ENCODE data around the gene KIRREL3.

The KIRREL3 gene

GRCh38 chr11:126479178-126479930 is 521.2 kb downstream of the KIRREL3 start:
- DNase-seq = no peak

GRCh38 chr11:126478466-126478865 is 522.1 kb downstream of the KIRREL3 start:
- no peak for DNase-seq

DNA sequence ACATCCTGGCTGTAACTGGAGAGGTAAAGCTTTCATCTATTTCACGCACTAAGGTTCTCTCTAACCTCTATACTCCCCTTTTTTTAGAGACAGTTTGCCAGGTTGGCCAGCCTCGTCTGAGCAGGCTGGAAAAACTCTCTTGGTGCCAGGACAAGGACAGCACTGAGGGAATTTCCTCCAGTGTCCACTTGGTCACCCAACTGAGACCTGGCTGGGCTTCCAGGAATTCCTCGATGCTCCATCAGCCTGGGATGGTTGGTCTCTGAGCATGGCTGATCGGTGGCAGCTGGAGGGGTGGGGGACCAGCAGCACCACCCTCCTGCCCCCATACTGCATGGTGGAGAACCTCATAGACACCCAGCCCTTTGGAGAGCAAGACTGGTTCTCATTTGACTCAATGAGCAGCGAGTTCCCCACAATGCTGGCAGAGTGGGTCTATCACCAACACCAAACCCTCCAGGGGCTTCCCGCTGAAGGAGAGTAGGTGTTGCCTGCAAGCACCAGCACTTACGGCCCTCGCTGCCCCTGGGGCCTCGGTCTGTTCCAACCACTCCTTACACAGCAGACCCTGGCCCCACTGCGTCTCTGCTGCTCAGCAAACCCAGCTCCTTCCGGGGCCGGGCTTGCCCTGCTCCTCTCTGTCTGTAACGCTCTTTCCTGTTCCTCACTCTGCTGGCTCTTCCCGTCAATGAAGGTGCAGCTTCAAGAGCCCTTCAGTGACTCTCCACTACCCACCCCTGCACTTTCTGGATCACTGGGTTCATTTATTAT is 522.9 kb downstream of the KIRREL3 start:
- no peak for DNase-seq

DNA sequence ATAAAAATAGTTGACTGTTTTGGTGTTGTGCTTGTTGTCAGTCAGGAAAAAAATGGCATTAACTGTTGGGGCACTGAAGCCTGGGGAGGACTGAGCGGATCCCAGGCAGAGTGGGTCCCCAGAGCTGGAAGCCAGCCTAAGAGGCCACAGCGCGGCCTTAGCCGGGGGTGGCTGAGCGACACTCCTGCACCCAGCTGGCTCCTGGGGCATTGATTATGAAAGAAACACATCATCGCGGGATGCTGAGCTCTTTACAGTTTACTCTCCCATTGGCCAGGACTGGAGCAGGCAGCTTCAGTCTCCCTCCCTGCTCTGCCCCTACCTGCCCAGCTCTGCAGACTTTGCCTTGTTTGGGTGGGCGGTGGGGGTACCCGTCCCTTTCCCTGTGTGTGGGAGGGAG is 523.6 kb downstream of the KIRREL3 start:
- DNase-seq = no peak

DNA sequence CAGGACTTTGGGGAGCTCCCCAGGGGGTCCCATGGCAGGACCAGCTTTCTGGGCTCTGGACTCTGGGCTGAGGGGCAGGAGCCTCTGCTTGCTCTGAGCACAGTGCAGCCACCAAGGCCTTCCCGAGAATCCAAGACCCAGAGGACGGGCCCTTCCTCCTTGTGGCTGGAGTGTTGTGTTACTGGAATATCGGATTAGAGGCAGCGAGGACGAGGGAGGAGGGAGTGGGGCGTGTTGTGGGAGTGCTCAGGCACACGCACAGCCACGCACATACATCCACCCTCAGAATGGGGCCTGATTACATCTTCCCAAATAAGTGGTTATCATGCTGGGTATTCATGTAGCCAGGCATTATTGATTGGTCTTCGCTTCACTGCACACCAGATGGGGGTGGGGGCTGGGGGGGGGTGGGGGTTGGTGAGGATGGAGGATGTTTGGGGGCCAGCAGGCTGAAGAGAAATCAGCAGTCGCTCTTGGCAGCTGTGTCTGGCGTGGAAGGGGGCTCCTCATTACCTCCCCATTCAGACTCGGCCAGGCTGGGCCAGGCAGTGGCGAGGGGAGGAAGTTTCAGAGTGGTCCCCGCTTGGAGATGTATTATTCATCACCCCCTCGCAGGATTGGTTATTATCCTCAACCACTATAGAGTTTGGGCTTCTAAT is 524.2 kb downstream of the KIRREL3 start:
- DNase-seq = no peak

DNA sequence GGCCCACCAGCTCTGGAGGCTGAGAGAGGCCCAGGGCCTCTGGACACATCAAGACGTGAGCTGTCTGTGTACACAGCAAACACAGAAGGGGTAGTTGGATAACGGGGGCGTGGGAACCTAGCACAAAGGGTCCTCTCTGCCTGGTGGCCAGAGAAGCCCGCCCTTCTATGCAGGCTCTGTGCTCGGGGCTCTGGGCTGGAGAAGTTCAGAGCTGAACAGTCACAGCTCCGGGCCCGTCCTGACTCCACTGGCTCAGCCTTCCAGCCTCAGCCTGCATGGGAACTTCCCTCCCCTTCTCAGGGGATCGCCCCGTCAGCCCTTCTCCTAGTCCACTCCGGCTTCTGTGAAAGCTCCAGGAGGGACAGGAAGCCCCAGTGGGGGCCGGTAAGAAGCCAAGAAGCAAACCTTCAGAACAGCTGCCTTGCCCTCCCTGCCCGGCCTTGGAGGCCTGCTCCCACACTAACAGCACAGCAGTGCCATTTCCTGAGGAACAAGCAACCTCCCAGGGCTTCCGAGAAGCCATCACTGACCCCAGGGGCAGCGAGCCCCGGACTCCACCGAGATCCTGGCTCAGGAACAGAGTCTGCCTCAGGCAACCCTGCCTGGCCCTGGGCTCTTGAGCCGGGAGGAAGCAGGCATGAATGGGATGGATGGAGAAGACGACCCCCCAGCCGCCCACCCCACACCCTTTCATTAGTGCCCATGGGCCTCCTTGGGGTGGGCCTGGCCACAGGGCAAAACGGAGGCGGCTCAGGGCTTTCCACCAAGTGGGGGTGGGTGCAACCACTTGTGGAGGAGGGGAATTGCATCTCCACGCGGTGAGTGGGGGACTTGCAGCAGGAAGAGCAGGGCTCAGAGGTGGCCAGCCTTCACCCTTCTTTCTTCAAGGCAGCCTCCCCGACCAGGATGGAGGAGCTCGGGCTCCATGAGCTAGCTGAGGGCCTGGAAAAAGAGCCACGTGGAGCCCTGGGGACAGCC is 525.3 kb downstream of the KIRREL3 start:
- DNase-seq = no peak

DNA sequence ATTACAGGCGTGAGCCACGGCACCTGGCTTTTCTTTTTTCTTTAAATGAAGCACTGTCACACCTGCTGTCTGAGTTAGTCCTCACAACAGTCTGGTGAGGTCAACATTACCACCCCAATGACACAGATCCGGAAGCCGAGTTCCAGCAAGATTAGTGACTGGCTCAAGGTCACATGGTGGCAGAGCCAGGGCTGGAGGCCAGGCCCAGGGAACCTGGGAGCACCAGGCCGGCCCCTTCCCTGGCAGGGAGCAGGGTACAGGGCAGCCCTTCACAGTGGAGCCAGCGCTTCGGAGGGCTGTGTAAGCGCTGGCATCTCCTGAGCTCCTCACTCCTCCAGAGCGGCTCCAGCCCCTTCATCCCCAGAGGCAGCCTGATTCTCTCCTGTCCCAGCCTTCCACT is 526.4 kb downstream of the KIRREL3 start:
- no peak for DNase-seq

- no peak for DNase-seq
These were observed 527.3 kb downstream of the KIRREL3 start for GRCh38 chr11:126473269-126473668.

DNA sequence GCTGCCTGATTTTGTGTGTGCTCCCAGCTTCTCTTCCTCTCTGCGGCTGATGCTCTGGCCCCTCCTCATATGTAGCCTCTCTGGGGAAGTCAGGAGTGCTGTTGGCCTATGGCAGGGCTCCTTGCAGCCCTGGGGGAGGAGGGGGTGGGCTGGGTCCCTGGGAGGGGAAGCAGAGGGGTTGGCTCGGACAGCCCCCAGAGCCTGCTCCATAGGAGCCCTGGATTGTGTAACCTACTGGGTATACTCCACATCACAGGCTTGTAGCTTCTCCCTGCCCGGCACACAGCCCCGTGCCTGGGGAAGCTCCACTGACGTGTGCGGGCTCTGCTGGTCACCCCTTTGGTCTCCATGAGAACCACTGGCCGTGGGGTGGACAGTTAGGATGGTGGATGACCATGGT is 531.3 kb downstream of the KIRREL3 start:
- DNase-seq = no peak

DNA sequence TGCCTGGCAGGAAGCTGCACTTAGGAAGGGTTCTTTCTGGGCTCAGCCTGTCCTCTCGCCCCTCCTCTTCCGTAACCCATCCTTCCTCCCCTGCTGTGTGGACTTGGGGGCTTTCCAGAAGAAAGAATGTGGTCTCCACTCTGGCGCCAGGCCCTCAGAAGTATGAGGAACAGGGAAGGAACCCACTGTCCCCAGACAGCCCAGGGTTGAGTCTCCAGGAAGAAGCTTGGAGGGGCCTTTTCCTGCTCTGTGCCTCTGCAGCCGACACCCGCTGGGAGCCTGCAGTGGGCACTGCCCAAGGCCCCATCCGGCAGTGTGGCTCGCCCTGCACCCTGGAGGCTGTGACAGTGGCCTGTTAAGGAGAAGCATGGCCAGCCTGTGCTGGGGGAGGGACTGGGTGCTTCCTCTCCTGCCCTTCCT is 532.5 kb downstream of the KIRREL3 start:
- DNase-seq = no peak

DNA sequence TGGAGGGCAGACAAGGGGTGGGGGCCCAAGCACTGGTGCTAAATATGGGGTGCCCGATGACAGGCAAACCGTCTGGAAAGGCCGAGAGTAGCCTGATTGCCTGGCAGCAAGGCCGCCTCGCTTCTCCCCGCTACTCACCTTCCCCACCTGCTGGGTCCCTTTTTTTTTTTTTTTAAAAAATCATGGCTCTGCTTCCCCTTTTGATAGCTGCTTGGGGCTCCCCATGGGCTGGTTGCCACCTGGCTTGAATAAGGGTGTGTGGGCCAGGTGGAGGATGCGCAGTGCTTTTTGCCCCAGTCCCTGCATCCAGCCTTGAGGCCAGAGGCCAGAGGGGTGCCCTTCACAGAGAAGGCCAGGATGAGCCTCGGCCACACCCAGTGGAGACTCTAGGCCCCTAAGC is 533.1 kb downstream of the KIRREL3 start:
- DNase-seq = no peak

DNA sequence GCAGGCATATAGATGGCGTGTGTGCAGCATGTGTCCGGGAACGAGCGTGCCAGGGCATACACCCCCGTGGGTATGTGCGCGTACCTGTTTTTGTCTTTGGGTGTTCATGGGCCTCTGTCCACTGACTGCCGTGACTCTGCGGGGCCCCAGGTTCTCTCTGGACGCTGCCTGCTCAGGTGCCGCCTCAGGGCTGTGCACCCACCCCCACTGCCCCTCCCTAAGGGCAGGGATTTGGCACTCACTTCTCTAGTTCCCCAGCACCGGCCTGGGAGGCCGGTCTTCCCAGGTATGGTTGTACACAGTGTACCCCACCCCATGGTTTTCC is 533.6 kb downstream of the KIRREL3 start:
- DNase-seq = no peak

DNA sequence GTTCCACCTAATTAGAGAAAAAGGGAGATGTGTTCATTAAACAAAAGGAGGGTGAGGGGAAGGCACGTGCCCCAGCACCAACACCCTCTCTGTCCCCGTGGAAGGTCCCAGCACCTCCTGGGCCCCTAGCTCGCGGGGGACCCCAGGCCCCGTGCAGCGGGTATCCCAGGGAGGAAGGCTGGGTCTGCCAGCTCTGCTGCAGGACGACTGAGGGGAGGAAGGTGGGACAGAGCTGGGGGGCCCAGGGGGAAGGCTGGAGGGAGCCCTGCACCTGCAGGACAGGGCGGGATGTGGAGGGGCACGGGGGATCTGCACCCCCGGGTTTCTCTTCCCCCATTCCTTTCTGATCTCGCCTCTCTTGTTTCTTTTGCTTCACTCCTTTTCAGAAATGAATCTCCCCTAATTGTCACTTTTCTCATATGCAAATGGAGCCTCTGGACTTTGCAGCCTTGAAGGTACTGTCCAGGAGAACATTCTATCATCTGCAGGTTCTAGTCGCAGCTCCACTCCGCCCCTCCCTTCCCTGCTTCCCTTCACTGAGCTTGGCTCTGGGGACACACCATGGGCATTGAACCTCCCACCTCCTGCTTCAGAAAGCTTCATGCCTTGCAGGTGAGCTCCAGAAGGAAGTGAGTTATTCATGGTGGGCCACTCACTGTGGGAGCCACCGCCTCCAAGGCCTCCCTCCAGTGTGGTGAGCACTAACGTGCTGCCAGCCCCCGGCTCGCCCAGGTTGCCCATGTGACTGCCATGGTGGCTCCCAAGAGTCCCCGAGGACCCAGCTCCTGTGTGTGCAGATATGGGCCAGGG is 534.1 kb downstream of the KIRREL3 start:
- DNase-seq = no peak

DNA sequence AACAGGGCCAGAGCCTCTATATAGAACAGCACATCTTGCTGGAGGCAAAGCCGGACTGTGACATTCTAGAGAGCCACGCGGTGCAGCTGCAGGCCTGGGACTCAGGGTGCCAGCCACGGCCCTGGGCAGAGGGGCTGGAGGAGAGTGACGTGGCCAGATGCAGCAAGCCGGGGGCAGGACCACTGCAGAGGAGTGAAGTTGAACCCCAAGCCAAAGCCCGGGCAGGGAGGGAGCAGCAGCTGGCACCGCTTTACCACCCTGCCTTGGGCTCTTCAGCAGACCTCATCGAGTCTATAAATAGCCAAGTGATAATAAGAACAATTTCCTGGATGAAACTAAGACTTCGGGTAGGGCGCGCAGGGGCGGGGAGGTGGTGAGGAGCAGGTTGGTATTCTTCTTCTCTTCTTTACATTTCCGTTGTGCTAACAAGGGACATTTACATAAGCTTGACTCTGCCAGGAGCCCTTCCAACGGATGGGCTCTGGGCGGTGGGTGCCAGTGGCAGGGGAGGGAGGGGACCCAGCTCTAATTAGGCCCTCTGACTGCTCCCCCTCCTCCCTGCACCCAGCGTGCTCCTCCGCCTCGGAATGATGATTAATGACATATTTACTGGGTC is 534.9 kb downstream of the KIRREL3 start:
- no peak for DNase-seq

- DNase-seq = no peak
These were observed 535.8 kb downstream of the KIRREL3 start for GRCh38 chr11:126464796-126465195.

GRCh38 chr11:126462422-126462821 is 538.1 kb downstream of the KIRREL3 start:
- DNase-seq = no peak

- DNase-seq = no peak
These were observed 538.6 kb downstream of the KIRREL3 start for GRCh38 chr11:126461996-126462395.

GRCh38 chr11:126461096-126461440 is 539.5 kb downstream of the KIRREL3 start:
- DNase-seq = no peak

GRCh38 chr11:126460417-126461095 is 540.0 kb downstream of the KIRREL3 start:
- DNase-seq = no peak

GRCh38 chr11:126459691-126460281 is 540.8 kb downstream of the KIRREL3 start:
- no peak for DNase-seq

DNA sequence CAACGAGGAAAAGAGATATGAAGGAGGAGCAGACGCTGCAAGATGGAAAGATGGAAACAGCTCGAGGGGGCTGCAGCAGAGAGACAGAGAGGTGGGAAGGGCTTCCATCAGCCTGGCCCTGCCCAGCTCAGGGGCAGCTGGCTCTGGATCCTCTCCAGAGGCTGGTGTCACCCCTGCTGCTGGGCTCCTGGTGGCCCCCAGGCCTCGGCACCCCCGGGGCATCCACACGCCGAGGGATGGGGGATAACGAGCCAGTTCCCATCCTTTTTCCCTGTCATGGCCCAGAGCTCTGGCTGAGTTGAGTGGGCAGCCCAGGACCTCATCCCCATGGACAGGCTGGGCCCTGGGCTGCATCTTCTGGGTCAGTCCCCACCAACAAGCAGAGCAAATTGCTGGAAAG is 542.8 kb downstream of the KIRREL3 start:
- DNase-seq = no peak
